ENCODE data around the gene PTX4. TPM values are rescaled to one million over a fixed set of nuclear protein-coding genes. Genes with fewer than 3 reads are reported as not detected.

PTX4 gene
- total and polyA plus RNA-seq, 2 experiments from 2014 or later, result not detected

DNA sequence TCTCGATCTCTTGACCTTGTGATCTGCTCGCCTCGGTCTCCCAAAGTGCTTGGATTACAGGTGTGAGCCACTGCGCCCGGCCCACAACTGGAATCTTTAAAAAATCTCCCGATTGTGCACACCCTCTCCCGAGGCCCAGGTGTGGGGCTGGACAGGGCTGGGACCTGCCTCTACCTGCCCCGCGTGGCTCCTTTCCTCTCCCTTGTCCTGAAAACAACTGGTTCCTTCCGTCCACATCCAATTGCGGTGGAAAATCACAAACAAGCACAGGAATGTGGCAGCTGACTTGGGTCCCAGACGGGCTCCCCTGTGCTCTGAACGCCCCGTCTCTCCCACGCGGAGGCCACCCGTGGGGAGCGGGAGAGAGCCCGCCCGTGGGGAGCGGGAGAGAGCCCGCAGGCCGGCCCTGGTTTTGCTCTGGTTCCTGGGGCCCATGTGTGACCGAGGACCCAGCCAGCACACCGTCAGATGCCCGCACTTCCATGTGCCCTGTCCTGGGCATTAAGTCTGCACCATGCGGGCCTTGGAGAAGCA, 41.7 kb upstream of the PTX4 start:
- no peaks in the 10 kb centered on the region for H3K9me2 ChIP-seq (ENCODE audit: insufficient read depth)
- H2AFZ ChIP-seq, result no peak overlapping the region
- no peaks in the 10 kb centered on the region for H3K79me2 ChIP-seq (replicated peaks; ENCODE audit: insufficient read depth)
- Mint-ChIP-seq H3K4me3 (no peak overlapping the region), H3K27ac (peak overlapping the region; percentile 65; the same call in 1 of the 2 replicates), H3K27me3 (ENCODE audit: insufficient read depth, low read depth, poor library complexity) (peaks cover 6% of the 10 kb centered on the region), H3K36me3 (ENCODE audit: low read depth) (no peaks in the 10 kb centered on the region; the same call in 2 of the 3 replicates), H3K9me3 (no peaks in the 10 kb centered on the region), H3K4me1 (peaks cover 2% of the 10 kb centered on the region; the same call in 1 of the 3 replicates)
- ATAC-seq (no peak), DNase-seq (ENCODE audit: low spot score) (no peak)
- H3K4me3 ChIP-seq, result no peak overlapping the region
- no peaks in the 10 kb centered on the region for H3K27me3 ChIP-seq (ENCODE audit: insufficient read depth)
- no peaks in the 10 kb centered on the region for H3F3A ChIP-seq (replicated peaks; ENCODE audit: low read depth)
- H4K20me1 ChIP-seq (replicated peaks; ENCODE audit: insufficient read depth), result no peaks in the 10 kb centered on the region
- TF ChIP-seq CREB1 (CRISPR knock-in tag; IDR thresholded peaks at IDR 0.05; ENCODE audit: low read depth) (no peak), EZH2phosphoT487 (IDR thresholded peaks at IDR 0.05; ENCODE audit: unreplicated experiment) (no peak), POLR2AphosphoS5 (IDR thresholded peaks at IDR 0.05; ENCODE audit: low read depth) (no peak)
- TF ChIP-seq, protein P1, sequence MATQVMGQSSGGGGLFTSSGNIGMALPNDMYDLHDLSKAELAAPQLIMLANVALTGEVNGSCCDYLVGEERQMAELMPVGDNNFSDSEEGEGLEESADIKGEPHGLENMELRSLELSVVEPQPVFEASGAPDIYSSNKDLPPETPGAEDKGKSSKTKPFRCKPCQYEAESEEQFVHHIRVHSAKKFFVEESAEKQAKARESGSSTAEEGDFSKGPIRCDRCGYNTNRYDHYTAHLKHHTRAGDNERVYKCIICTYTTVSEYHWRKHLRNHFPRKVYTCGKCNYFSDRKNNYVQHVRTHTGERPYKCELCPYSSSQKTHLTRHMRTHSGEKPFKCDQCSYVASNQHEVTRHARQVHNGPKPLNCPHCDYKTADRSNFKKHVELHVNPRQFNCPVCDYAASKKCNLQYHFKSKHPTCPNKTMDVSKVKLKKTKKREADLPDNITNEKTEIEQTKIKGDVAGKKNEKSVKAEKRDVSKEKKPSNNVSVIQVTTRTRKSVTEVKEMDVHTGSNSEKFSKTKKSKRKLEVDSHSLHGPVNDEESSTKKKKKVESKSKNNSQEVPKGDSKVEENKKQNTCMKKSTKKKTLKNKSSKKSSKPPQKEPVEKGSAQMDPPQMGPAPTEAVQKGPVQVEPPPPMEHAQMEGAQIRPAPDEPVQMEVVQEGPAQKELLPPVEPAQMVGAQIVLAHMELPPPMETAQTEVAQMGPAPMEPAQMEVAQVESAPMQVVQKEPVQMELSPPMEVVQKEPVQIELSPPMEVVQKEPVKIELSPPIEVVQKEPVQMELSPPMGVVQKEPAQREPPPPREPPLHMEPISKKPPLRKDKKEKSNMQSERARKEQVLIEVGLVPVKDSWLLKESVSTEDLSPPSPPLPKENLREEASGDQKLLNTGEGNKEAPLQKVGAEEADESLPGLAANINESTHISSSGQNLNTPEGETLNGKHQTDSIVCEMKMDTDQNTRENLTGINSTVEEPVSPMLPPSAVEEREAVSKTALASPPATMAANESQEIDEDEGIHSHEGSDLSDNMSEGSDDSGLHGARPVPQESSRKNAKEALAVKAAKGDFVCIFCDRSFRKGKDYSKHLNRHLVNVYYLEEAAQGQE (IDR thresholded peaks at IDR 0.05; ENCODE audit: unreplicated experiment), result no peak
- H3K36me3 ChIP-seq (ENCODE audit: insufficient read depth), result no peaks in the 10 kb centered on the region
- no peaks in the 10 kb centered on the region for H3K4me1 ChIP-seq (ENCODE audit: insufficient read depth)
- no peak overlapping the region for H3K4me2 ChIP-seq
- H3K27ac ChIP-seq (ENCODE audit: low read depth), result no peak overlapping the region

DNA sequence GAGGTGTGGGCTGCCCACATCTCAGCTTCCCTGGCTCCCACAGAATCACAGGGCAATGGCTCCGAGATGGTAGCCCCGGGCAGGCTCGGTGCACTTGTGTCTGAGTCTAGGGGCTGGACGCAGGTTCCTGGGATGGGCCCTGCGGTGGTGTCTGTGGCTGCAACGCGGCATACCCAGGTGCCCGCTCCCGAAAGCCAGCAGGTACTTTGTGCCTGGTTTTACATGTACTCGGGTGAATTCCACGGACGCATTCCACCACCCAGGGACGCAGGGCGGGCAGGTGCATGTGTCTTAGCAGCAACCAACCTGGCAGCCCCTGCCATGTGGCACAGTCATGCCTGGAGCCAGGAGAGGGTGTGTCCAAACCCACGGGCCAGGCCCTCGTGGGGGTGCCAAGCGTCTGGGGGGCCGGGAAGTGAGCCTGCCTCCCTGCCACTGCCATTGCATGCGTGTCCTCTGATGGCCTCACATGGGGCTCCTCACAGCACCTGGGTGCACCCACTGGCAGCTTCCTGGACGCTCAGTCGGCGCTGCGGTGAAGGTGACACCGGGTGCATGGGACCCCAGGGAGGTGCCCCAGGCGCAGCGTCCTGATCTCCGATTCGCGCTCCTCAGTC, 40.3 kb upstream of the PTX4 start:
- Histone ChIP-seq H3K27me3 (ENCODE audit: insufficient read depth) (no peaks in the 10 kb centered on the region), H3F3A (replicated peaks; ENCODE audit: low read depth) (no peaks in the 10 kb centered on the region), H2AFZ (no peak overlapping the region), H3K36me3 (ENCODE audit: insufficient read depth) (no peaks in the 10 kb centered on the region), H3K4me1 (ENCODE audit: insufficient read depth) (no peaks in the 10 kb centered on the region), H3K9me2 (ENCODE audit: insufficient read depth) (no peaks in the 10 kb centered on the region), H3K4me3 (no peak overlapping the region), H4K20me1 (replicated peaks; ENCODE audit: insufficient read depth) (no peaks in the 10 kb centered on the region), H3K4me2 (no peak overlapping the region), H3K27ac (ENCODE audit: low read depth) (no peak overlapping the region), H3K79me2 (replicated peaks; ENCODE audit: insufficient read depth) (no peaks in the 10 kb centered on the region)
- H3K27me3 Mint-ChIP-seq (ENCODE audit: insufficient read depth, low read depth, poor library complexity), result peaks cover 6% of the 10 kb centered on the region
- no peaks in the 10 kb centered on the region for H3K9me3 Mint-ChIP-seq
- no peak overlapping the region for H3K27ac Mint-ChIP-seq
- no peak overlapping the region for H3K4me3 Mint-ChIP-seq
- peaks cover 2% of the 10 kb centered on the region; the same call in 1 of the 3 replicates for H3K4me1 Mint-ChIP-seq
- H3K36me3 Mint-ChIP-seq (ENCODE audit: low read depth), result peaks cover under 1% of the 10 kb centered on the region; the same call in 1 of the 3 replicates
- DNase-seq (ENCODE audit: low spot score), result no peak
- ATAC-seq, result no peak
- TF ChIP-seq, protein P2, sequence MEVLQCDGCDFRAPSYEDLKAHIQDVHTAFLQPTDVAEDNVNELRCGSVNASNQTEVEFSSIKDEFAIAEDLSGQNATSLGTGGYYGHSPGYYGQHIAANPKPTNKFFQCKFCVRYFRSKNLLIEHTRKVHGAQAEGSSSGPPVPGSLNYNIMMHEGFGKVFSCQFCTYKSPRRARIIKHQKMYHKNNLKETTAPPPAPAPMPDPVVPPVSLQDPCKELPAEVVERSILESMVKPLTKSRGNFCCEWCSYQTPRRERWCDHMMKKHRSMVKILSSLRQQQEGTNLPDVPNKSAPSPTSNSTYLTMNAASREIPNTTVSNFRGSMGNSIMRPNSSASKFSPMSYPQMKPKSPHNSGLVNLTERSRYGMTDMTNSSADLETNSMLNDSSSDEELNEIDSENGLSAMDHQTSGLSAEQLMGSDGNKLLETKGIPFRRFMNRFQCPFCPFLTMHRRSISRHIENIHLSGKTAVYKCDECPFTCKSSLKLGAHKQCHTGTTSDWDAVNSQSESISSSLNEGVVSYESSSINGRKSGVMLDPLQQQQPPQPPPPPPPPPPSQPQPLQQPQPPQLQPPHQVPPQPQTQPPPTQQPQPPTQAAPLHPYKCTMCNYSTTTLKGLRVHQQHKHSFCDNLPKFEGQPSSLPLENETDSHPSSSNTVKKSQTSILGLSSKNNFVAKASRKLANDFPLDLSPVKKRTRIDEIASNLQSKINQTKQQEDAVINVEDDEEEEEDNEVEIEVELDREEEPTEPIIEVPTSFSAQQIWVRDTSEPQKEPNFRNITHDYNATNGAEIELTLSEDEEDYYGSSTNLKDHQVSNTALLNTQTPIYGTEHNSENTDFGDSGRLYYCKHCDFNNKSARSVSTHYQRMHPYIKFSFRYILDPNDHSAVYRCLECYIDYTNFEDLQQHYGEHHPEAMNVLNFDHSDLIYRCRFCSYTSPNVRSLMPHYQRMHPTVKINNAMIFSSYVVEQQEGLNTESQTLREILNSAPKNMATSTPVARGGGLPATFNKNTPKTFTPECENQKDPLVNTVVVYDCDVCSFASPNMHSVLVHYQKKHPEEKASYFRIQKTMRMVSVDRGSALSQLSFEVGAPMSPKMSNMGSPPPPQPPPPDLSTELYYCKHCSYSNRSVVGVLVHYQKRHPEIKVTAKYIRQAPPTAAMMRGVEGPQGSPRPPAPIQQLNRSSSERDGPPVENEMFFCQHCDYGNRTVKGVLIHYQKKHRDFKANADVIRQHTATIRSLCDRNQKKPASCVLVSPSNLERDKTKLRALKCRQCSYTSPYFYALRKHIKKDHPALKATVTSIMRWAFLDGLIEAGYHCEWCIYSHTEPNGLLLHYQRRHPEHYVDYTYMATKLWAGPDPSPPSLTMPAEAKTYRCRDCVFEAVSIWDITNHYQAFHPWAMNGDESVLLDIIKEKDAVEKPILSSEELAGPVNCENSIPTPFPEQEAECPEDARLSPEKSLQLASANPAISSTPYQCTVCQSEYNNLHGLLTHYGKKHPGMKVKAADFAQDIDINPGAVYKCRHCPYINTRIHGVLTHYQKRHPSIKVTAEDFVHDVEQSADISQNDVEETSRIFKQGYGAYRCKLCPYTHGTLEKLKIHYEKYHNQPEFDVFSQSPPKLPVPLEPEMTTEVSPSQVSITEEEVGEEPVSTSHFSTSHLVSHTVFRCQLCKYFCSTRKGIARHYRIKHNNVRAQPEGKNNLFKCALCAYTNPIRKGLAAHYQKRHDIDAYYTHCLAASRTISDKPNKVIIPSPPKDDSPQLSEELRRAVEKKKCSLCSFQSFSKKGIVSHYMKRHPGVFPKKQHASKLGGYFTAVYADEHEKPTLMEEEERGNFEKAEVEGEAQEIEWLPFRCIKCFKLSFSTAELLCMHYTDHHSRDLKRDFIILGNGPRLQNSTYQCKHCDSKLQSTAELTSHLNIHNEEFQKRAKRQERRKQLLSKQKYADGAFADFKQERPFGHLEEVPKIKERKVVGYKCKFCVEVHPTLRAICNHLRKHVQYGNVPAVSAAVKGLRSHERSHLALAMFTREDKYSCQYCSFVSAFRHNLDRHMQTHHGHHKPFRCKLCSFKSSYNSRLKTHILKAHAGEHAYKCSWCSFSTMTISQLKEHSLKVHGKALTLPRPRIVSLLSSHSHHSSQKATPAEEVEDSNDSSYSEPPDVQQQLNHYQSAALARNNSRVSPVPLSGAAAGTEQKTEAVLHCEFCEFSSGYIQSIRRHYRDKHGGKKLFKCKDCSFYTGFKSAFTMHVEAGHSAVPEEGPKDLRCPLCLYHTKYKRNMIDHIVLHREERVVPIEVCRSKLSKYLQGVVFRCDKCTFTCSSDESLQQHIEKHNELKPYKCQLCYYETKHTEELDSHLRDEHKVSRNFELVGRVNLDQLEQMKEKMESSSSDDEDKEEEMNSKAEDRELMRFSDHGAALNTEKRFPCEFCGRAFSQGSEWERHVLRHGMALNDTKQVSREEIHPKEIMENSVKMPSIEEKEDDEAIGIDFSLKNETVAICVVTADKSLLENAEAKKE (CRISPR knock-in tag; IDR thresholded peaks at IDR 0.05), result no peak
- TF ChIP-seq POLR2AphosphoS5 (IDR thresholded peaks at IDR 0.05; ENCODE audit: low read depth) (no peak), EZH2 (IDR thresholded peaks at IDR 0.05; ENCODE audit: low read depth, unreplicated experiment) (no peak), EZH2phosphoT487 (IDR thresholded peaks at IDR 0.05; ENCODE audit: unreplicated experiment) (no peak), STAT1 (IDR thresholded peaks at IDR 0.05; ENCODE audit: unreplicated experiment) (no peak), NANOG (IDR thresholded peaks at IDR 0.05; ENCODE audit: borderline replicate concordance) (no peak)
